ENCODE measurements around the gene SRRM3.

DNA sequence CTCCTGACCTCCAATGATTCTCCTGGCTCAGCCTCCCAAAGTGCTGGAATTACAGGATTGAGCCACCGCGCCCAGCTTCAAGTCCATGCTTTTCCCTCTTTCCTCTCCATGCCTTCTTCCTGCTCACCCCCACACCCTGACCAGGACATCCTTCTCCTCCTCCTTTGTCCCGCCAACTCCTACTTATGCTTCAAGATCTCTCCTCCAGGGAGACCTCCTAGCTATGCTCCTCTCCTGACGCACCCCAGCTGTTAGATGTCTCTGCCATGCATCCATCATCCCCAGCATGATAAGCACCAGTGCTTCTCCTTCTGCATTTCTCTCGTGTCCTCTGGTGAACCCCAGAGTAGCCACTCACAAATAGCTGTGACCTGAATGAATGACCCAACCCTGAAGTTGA is 21.1 kb downstream of the SRRM3 start:
- TF ChIP-seq, protein P1, sequence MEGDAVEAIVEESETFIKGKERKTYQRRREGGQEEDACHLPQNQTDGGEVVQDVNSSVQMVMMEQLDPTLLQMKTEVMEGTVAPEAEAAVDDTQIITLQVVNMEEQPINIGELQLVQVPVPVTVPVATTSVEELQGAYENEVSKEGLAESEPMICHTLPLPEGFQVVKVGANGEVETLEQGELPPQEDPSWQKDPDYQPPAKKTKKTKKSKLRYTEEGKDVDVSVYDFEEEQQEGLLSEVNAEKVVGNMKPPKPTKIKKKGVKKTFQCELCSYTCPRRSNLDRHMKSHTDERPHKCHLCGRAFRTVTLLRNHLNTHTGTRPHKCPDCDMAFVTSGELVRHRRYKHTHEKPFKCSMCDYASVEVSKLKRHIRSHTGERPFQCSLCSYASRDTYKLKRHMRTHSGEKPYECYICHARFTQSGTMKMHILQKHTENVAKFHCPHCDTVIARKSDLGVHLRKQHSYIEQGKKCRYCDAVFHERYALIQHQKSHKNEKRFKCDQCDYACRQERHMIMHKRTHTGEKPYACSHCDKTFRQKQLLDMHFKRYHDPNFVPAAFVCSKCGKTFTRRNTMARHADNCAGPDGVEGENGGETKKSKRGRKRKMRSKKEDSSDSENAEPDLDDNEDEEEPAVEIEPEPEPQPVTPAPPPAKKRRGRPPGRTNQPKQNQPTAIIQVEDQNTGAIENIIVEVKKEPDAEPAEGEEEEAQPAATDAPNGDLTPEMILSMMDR (IDR thresholded peaks at IDR 0.05) = no peak
- TF ChIP-seq POLR2A (IDR thresholded peaks at IDR 0.05) = no peak
